HepG2 (cell line): ENCODE data around the gene ADRA2A. TPM values are rescaled to one million over a fixed set of nuclear protein-coding genes. Genes with fewer than 3 reads are reported as not detected.

Source experiments
- ATAC-seq: fragments of 200-7000 bp; cut with Tn5 transposase; 3 replicates; pipeline ENCODE4 v1.9.1; 2020; ENCODE audit warnings: mild to moderate bottlenecking, moderate library complexity
- BruUV-seq: library from RNA; stranded (reverse); fragments of 400-500 nt; replicated peaks from 2 replicates; lab custom pipeline; 2021; lab: Mats Ljungman, UMichigan
- CTCF ChIA-PET: fragments of 300-600 bp; formaldehyde crosslinking; extraction: SDS; loops from one replicate; lab custom pipeline; 2021; ENCODE audit warnings: low total read pairs, inconsistent platforms, low intra/inter-chr PET ratio; lab: Yijun Ruan, JAX
- POLR2A ChIA-PET: fragments of 350-600 bp; sonication (Branson Sonifier 250); formaldehyde crosslinking; loops from one replicate; lab custom pipeline; 2020; ENCODE audit warnings: antibody characterized with exemption, inconsistent platforms; lab: Yijun Ruan, JAX
- DNase-seq: peaks from one replicate; pipeline ENCODE4 v3.0.0-alpha.2; 2015; ENCODE audit warnings: low spot score
- FAIRE-seq: peaks from 3 replicates; lab custom pipeline; 2011; peaks lifted over from hg19 to GRCh38; lab: Jason Lieb, UNC
- H2AFZ ChIP-seq: one replicate; pipeline ENCODE4 v1.6.1; 2011; ENCODE audit warnings: low read length, inconsistent platforms
- H3K27ac ChIP-seq: fragments of 300-600 bp; 3 replicates; pipeline ENCODE4 v1.8.0; 2011; ENCODE audit warnings: mixed run types, mild to moderate bottlenecking, mixed read lengths, low read length, inconsistent platforms; ENCODE audit not compliant: insufficient read depth; ENCODE audit errors: extremely low read length
- H3K27me3 ChIP-seq, 2 experiments: fragments of 200-600 bp in 1 of 2; 2 replicates in 1 of 2; 3 replicates in 1 of 2; pipeline versions ENCODE4 v1.6.0 to v1.8.0; 2011; ENCODE audit warnings: low read length in 2 of 2, mild to moderate bottlenecking in 2 of 2, moderate library complexity in 2 of 2, inconsistent platforms in 1 of 2; ENCODE audit not compliant: insufficient read depth in 2 of 2, control insufficient read depth in 1 of 2
- H3K36me3 ChIP-seq, 2 experiments: fragments of 200-600 bp in 1 of 2; replicated peaks in 1 of 2; 2 replicates in 1 of 2; 3 replicates in 1 of 2; pipeline versions ENCODE4 v1.5.1 to v1.8.0; 2011; ENCODE audit warnings: low read length in 2 of 2, inconsistent platforms in 1 of 2; ENCODE audit not compliant: insufficient read depth in 2 of 2, control insufficient read depth in 1 of 2
- H3K4me1 ChIP-seq: 2 replicates; pipeline ENCODE4 v1.5.1; 2012; ENCODE audit warnings: low read length, inconsistent platforms; ENCODE audit not compliant: insufficient read depth
- H3K4me2 ChIP-seq: 2 replicates; pipeline ENCODE4 v1.6.0; 2011; ENCODE audit warnings: low read depth, low read length, inconsistent platforms
- H3K4me3 ChIP-seq, 3 experiments: fragments of 200-600 bp in 1 of 3; sonication (generic), shearing (Covaris generic) in 1 of 3; replicated peaks in 1 of 3; 2 replicates each; pipeline ENCODE4 v1.5.1; 2011 to 2016; ENCODE audit warnings: low read length in 3 of 3, inconsistent platforms in 2 of 3, low read depth in 2 of 3, mild to moderate bottlenecking in 2 of 3, control low read depth in 1 of 3, mixed read lengths in 1 of 3; ENCODE audit not compliant: insufficient read depth in 1 of 3
- H3K79me2 ChIP-seq: one replicate; pipeline ENCODE4 v1.6.1; 2011; ENCODE audit warnings: low read length, inconsistent platforms; ENCODE audit not compliant: insufficient read depth
- H3K9ac ChIP-seq: 2 replicates; pipeline ENCODE4 v1.6.0; 2011; ENCODE audit warnings: mild to moderate bottlenecking, low read depth, low read length, inconsistent platforms; ENCODE audit not compliant: insufficient read depth
- H3K9me3 ChIP-seq: 2 replicates; pipeline ENCODE4 v1.5.1; 2012; ENCODE audit warnings: mild to moderate bottlenecking, low read length
- H4K20me1 ChIP-seq: 2 replicates; pipeline ENCODE4 v1.6.0; 2011; ENCODE audit warnings: inconsistent platforms, mild to moderate bottlenecking, low read length, moderate library complexity; ENCODE audit not compliant: insufficient read depth
- ADNP ChIP-seq: sonication (generic); formaldehyde crosslinking; IDR thresholded peaks from 2 replicates; pipeline ENCODE4 v1.4.0; 2020; ENCODE audit warnings: missing genetic modification reagents
- ATF5 ChIP-seq: sonication (generic); formaldehyde crosslinking; IDR thresholded peaks from 2 replicates; pipeline ENCODE4 v1.4.0; 2020; ENCODE audit warnings: mild to moderate bottlenecking, low read depth, missing genetic modification reagents
- CREM ChIP-seq, 2 experiments: sonication (generic) in 1 of 2; formaldehyde crosslinking in 1 of 2; IDR thresholded peaks; 2 replicates each; pipeline versions ENCODE4 v1.4.0 to v1.6.1; 2016 to 2020; ENCODE audit warnings: antibody characterized with exemption in 1 of 2, mild to moderate bottlenecking in 1 of 2, missing genetic modification reagents in 1 of 2
- CTCF ChIP-seq: sonication (generic); formaldehyde crosslinking; IDR thresholded peaks from 2 replicates; pipeline ENCODE4 v1.5.0; 2020; ENCODE audit warnings: mild to moderate bottlenecking, missing genetic modification reagents, moderate library complexity
- FOXM1 ChIP-seq: sonication (generic); formaldehyde crosslinking; IDR thresholded peaks from 2 replicates; pipeline ENCODE4 v1.5.0; 2020; ENCODE audit warnings: missing genetic modification reagents
- HBP1 ChIP-seq: IDR thresholded peaks from 2 replicates; pipeline ENCODE4 v1.6.1; 2016; ENCODE audit warnings: low read depth, control low read depth
- HIC2 ChIP-seq: sonication (generic); formaldehyde crosslinking; IDR thresholded peaks from 2 replicates; pipeline ENCODE4 v1.9.0; 2022; ENCODE audit warnings: low read depth, missing genetic modification reagents
- HMG20A ChIP-seq: IDR thresholded peaks from 2 replicates; pipeline ENCODE4 v1.6.1; 2016; ENCODE audit warnings: borderline replicate concordance
- SKI ChIP-seq: fragments of 450-650 bp; IDR thresholded peaks from one replicate; pipeline ENCODE4 v1.6.1; 2018; ENCODE audit warnings: mild to moderate bottlenecking; ENCODE audit not compliant: partially characterized antibody
- SNAPC2 ChIP-seq: sonication (generic); formaldehyde crosslinking; IDR thresholded peaks from 2 replicates; pipeline ENCODE4 v1.8.1; 2022; ENCODE audit warnings: mild to moderate bottlenecking, missing genetic modification reagents
- YEATS4 ChIP-seq: sonication (generic); formaldehyde crosslinking; IDR thresholded peaks from 2 replicates; pipeline ENCODE4 v1.4.0; 2020; ENCODE audit warnings: missing genetic modification reagents, borderline replicate concordance
- ZNF333 ChIP-seq: sonication (generic); formaldehyde crosslinking; IDR thresholded peaks from 2 replicates; pipeline ENCODE4 v1.4.0; 2020; ENCODE audit warnings: mild to moderate bottlenecking, missing genetic modification reagents, borderline replicate concordance
- ZNF589 ChIP-seq: sonication (generic); formaldehyde crosslinking; conservative IDR thresholded peaks from 2 replicates; pipeline ENCODE4 v1.8.0; 2022; ENCODE audit warnings: mild to moderate bottlenecking, moderate library complexity, missing genetic modification reagents
- ZNF597 ChIP-seq: sonication (generic); formaldehyde crosslinking; IDR thresholded peaks from 2 replicates; pipeline ENCODE4 v1.5.0; 2020; ENCODE audit warnings: missing genetic modification reagents
- ZNF746 ChIP-seq: sonication (generic); formaldehyde crosslinking; IDR thresholded peaks from 2 replicates; pipeline ENCODE4 v1.8.0; 2022; ENCODE audit warnings: mild to moderate bottlenecking, missing genetic modification reagents
- ZNF749 ChIP-seq: sonication (generic); formaldehyde crosslinking; IDR thresholded peaks from 2 replicates; pipeline ENCODE4 v1.8.0; 2022; ENCODE audit warnings: mild to moderate bottlenecking, missing genetic modification reagents, moderate library complexity, borderline replicate concordance
- ZNF878 ChIP-seq: sonication (generic); formaldehyde crosslinking; IDR thresholded peaks from 2 replicates; pipeline ENCODE4 v1.8.1; 2023; ENCODE audit warnings: mild to moderate bottlenecking, missing genetic modification reagents, moderate library complexity
- WGBS: methylation state at CpG from one replicate; pipeline ENCODE4 v1.1.6; 2017; ENCODE audit warnings: low lambda C conversion rate; 5-methylcytosine and 5-hydroxymethylcytosine counted together
- in situ Hi-C: cut with HindIII; loops from 2 replicates; pipeline ENCODE4 v1.10.0; 2017; ENCODE audit warnings: low pct_unique_long_range_greater_than_20kb; ENCODE audit not compliant: extremely low pct_ligation_motif_present
- intact Hi-C: fragments of 100-400 bp; cut with micrococcal nuclease; formaldehyde crosslinking; loops from one replicate; pipeline ENCODE4 v1.10.0; 2022; ENCODE audit not compliant: unreplicated experiment
- polyA plus RNA-seq, 8 experiments: library from polyadenylated mRNA; depleted of rRNA in 3 of 8; stranded (reverse) in 7 of 8; unstranded in 1 of 8; fragments of >200 nt; fragmentation: Illumina TruSeq in 4 of 8; extraction: Trizol in 4 of 8; gene quantifications; 2 replicates each; pipeline versions ENCODE4 v1.2.1 to v1.2.3, GENCODE V29; 2011 to 2016; ENCODE audit warnings: low read depth in 4 of 8, missing spikeins in 1 of 8, mixed read lengths in 1 of 8; ENCODE audit not compliant: insufficient read depth in 1 of 8
- total RNA-seq, 5 experiments: library from RNA; depleted of rRNA; stranded (reverse); fragments of >200 nt; fragmentation: Illumina TruSeq; extraction: Trizol; gene quantifications; 2 replicates each; pipeline ENCODE4 v1.2.3, GENCODE V29; 2016; ENCODE audit warnings: low read depth in 1 of 5

The ADRA2A gene
- total and polyA plus RNA-seq, 2 of the 13 experiments (the other 11 are each of a cell fraction or from before 2014, with no cell fraction given): 0.01 TPM; not detected in 1

- TF ChIP-seq ZNF746 (CRISPR knock-in tag): no peak
- TF ChIP-seq ZNF749 (CRISPR knock-in tag): no peak
Measured at GRCh38 chr10:111129363-111129762, 52.5 kb downstream of the ADRA2A start (continued).

- ChIA-PET POLR2A (no interaction called here), CTCF (no interaction called here)
- H3K79me2 ChIP-seq: no peaks in the 10 kb centered on the region
- no peak overlapping the region for H3K4me2 ChIP-seq
- H3K9me3 ChIP-seq: no peaks in the 10 kb centered on the region
- H3K4me1 ChIP-seq: 0 out of 2 replicates have a peak, but pooled peaks cover 5% of the 10 kb centered on the region
- DNase-seq: no peak
- no peak overlapping the region for H3K4me3 ChIP-seq
- in situ Hi-C loops: no loop called here
- FAIRE-seq: no peak
- no peak overlapping the region for H3K9ac ChIP-seq
- H3K36me3 ChIP-seq: no peaks in the 10 kb centered on the region
- 25% methylated on average over 5 of the region's 5 CpGs for WGBS
- no TSS peak for BruUV-seq
- H2AFZ ChIP-seq: no peak overlapping the region
- intact Hi-C loops: no loop called here
- H3K27me3 ChIP-seq: peaks cover 0 to 1% of the 10 kb centered on the region in 2 experiments; a peak in 2 of 5 replicates
- TF ChIP-seq ZNF333 (CRISPR knock-in tag) (no peak), SNAPC2 (CRISPR knock-in tag) (no peak), FOXM1 (no peak), ATF5 (CRISPR knock-in tag) (no peak), ZNF589 (CRISPR knock-in tag) (no peak), ZNF878 (CRISPR knock-in tag) (no peak), CTCF (CRISPR knock-in tag) (no peak), HMG20A (CRISPR knock-in tag) (no peak), YEATS4 (CRISPR knock-in tag) (no peak), ZNF597 (CRISPR knock-in tag) (no peak), ADNP (CRISPR knock-in tag) (no peak), HIC2 (CRISPR knock-in tag) (no peak), HBP1 (CRISPR knock-in tag) (no peak), CREM (IDR thresholded peaks at IDR 0.05) (no peak), CREM (CRISPR knock-in tag; IDR thresholded peaks at IDR 0.05) (no peak), SKI (no peak)
- no peak overlapping the region for H3K27ac ChIP-seq
- H4K20me1 ChIP-seq: no peaks in the 10 kb centered on the region
- ATAC-seq: no peak
Measured at GRCh38 chr10:111130471-111130870, 53.6 kb downstream of the ADRA2A start.
